RWPE1 (cell line): Measurements from ENCODE around the gene PHPT1.

Source experiments
- CTCF ChIA-PET: fragments of 350-600 bp; sonication (Branson Sonifier 250); formaldehyde crosslinking; extraction: SDS; loops from one replicate; lab custom pipeline; 2021; lab: Yijun Ruan, JAX
- POLR2A ChIA-PET: fragments of 400-600 bp; formaldehyde crosslinking; extraction: SDS; loops from one replicate; lab custom pipeline; 2020; ENCODE audit warnings: antibody characterized with exemption; ENCODE audit not compliant: low non-redundant PET; lab: Yijun Ruan, JAX
- DNase-seq: peaks from one replicate; pipeline ENCODE4 v3.0.0; 2012; ENCODE audit warnings: low spot score
- H3K27ac ChIP-seq: fragments of 450-650 bp; 2 replicates; pipeline ENCODE4 v1.5.1; 2017
- TF ChIP-seq, protein P1 (sequence below): fragments of 450-650 bp; conservative IDR thresholded peaks from 2 replicates; pipeline ENCODE4 v1.5.1; 2017; ENCODE audit warnings: low read depth, mild to moderate bottlenecking

The PHPT1 gene

GRCh38 chr9:136853596-136854112, 4.4 kb downstream of the PHPT1 start:
- TF ChIP-seq, protein P1, sequence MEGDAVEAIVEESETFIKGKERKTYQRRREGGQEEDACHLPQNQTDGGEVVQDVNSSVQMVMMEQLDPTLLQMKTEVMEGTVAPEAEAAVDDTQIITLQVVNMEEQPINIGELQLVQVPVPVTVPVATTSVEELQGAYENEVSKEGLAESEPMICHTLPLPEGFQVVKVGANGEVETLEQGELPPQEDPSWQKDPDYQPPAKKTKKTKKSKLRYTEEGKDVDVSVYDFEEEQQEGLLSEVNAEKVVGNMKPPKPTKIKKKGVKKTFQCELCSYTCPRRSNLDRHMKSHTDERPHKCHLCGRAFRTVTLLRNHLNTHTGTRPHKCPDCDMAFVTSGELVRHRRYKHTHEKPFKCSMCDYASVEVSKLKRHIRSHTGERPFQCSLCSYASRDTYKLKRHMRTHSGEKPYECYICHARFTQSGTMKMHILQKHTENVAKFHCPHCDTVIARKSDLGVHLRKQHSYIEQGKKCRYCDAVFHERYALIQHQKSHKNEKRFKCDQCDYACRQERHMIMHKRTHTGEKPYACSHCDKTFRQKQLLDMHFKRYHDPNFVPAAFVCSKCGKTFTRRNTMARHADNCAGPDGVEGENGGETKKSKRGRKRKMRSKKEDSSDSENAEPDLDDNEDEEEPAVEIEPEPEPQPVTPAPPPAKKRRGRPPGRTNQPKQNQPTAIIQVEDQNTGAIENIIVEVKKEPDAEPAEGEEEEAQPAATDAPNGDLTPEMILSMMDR: no peak
- DNase-seq: no peak
- peak overlapping the region; percentile 98 for H3K27ac ChIP-seq
- ChIA-PET CTCF (no interaction called here), POLR2A (interaction anchor here (1.1 kb wide), 1 partner anchor 29 kb away, joined by 5 read pairs; no protein-coding TSS in a partner anchor)

- peak overlapping the region; percentile 98 for H3K27ac ChIP-seq
- ChIA-PET CTCF (interaction anchor here (0.8 kb wide), 1 partner anchor 10 kb away, joined by 3 read pairs; no protein-coding TSS in a partner anchor), POLR2A (interaction anchor here (1.1 kb wide), 1 partner anchor 29 kb away, joined by 5 read pairs; no protein-coding TSS in a partner anchor)
- DNase-seq: no peak
- TF ChIP-seq, protein P1: no peak
These were observed 5.1 kb downstream of the PHPT1 start for GRCh38 chr9:136854113-136854841.

- H3K27ac ChIP-seq: peak overlapping the region; percentile 98
- TF ChIP-seq, protein P1: no peak
- DNase-seq: no peak
- ChIA-PET CTCF (interaction anchor here (0.6 to 0.8 kb wide), 2 partner anchors 11 to 416 kb away, joined by 3 read pairs; no protein-coding TSS in a partner anchor), POLR2A (no interaction called here)
These were observed 5.7 kb downstream of the PHPT1 start for GRCh38 chr9:136854842-136855460.

GRCh38 chr9:136855461-136856078, 6.4 kb downstream of the PHPT1 start:
- ChIA-PET POLR2A (no interaction called here), CTCF (interaction anchor here (0.6 to 1.0 kb wide), 3 partner anchors 13 to 415 kb away, joined by 3 to 4 read pairs (median 3); no protein-coding TSS in a partner anchor)
- TF ChIP-seq, protein P1: no peak
- no peak for DNase-seq
- peak overlapping the region; percentile 98 for H3K27ac ChIP-seq

DNA sequence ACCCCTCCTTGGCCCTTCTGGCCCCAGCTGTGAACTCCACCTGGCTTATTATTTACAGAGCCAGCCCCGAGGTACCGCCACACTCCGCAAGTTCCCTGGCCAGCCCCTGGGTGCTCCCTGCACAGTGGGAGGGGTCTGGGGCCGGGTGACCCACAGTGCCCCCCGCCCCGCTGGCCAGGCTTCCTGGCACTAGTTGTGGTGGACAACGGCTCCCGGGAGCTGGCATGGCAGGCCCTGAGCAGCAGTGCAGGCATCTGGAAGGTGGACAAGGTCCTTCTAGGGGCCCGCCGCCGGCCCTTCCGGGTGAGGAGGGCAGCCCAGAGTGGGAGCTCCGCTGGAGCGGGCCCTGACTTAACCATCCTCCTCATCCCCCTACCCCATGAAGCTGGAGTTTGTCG, 6.9 kb downstream of the PHPT1 start:
- CTCF ChIA-PET: interaction anchor here (0.7 to 1.0 kb wide), 2 partner anchors 13 to 389 kb away, joined by 3 to 4 read pairs; no protein-coding TSS in a partner anchor
- TF ChIP-seq, protein P1: no peak
- H3K27ac ChIP-seq: peak overlapping the region; percentile 98
- POLR2A ChIA-PET: interaction anchor here (0.6 kb wide), 1 partner anchor 652 kb away, joined by 3 read pairs; no protein-coding TSS in a partner anchor
- DNase-seq: no peak
